ENCODE results near the gene FAM193B. TPM values are rescaled to one million over a fixed set of nuclear protein-coding genes. Genes with fewer than 3 reads are reported as not detected.
A peak's percentile ranks its signal among the peaks of the same experiment; 100 is the strongest.

FAM193B gene
- polyA plus RNA-seq, 1 of the 3 experiments (the other 2 are of a cell fraction): 48.1 TPM

DNA sequence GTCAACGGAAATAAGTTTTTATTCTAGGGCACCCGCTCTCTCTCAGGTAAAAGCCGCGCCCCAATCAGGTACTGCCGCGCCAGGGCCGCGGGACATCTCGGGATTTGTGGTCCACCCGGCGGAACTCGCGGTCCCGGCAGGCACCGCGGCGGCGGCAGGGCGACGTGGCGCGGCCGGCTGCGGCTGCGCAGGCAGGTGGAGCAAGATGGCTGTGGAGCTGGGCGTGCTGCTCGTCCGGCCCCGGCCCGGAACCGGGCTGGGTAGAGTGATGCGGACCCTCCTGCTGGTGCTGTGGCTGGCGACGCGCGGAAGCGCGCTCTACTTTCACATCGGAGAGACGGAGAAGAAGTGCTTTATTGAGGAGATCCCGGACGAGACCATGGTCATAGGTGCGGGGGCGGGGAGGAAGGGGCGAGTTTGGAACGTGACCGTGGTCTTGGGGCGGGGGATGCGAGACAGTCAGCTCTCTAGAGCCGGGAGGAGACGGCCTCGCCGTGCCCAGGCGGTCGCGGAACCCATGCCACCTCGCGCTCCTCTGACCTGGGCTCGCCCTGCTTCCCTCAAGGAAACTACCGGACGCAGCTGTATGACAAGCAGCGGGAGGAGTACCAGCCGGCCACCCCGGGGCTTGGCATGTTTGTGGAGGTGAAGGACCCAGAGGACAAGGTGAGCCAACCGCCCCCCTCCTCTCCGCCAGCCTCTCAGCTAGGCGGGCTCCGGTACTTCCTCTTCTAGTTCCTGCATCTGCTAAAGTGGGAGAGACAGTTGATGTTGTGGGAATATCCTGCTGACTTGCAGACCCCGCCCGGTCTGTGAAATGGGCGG, 37.9 kb upstream of the FAM193B start, which contains the start of gene TMED9:
TSS of gene TMED9 (plus strand) at position 194 of the 825 bp plus-strand sequence. CDS start at position 206, 12 bp downstream.
- WGBS (ENCODE audit: low lambda C conversion rate): 2% methylated on average over 25 of the region's 71 CpGs
- ChIA-PET CTCF (interaction anchor here (1.2 kb wide), 2 partner anchors 15 to 484 kb away, joined by 4 to 6 read pairs; no protein-coding TSS in a partner anchor), POLR2A (interaction anchor here (0.8 to 1.4 kb wide), 2 partner anchors 9 to 16 kb away, joined by 4 read pairs; no protein-coding TSS in a partner anchor)
- Histone ChIP-seq H3F3A (replicated peaks; ENCODE audit: insufficient read depth) (peaks cover 10% of the 10 kb centered on the region), H3K9me3 (no peaks in the 10 kb centered on the region), H3K27ac (ENCODE audit: low read depth in 2 of 2, low read length in 1 of 2) (peak within 1 kb of the TSS; percentile 57 to 80; a peak in 3 of 4 replicates), H3K27me3 (ENCODE audit: insufficient read depth) (peaks cover 14% of the 10 kb centered on the region), H3K4me3 (ENCODE audit: low read depth in 2 of 2, low read length in 1 of 2) (peak within 1 kb of the TSS; percentile 69 to 86), H3K9me2 (no peaks in the 10 kb centered on the region), H4K20me1 (ENCODE audit: insufficient read depth) (peaks cover 6% of the 10 kb centered on the region; the same call in 1 of the 2 replicates), H3K4me1 (ENCODE audit: control insufficient read depth in 1 of 2, insufficient read depth in 2 of 2, low read depth in 1 of 2, low read length in 1 of 2) (peaks cover 7 to 9% of the 10 kb centered on the region in 2 experiments; a peak in 2 of 4 replicates), H3K36me3 (replicated peaks in 1 of 2; ENCODE audit: control insufficient read depth in 1 of 2, insufficient read depth in 2 of 2, low read length in 1 of 2) (peaks cover 34 to 41% of the 10 kb centered on the region in 2 experiments), H3K4me2 (peak within 1 kb of the TSS; percentile 77), H3K79me2 (ENCODE audit: insufficient read depth) (peaks cover 24% of the 10 kb centered on the region), H3K9ac (peak within 1 kb of the TSS; percentile 83), H2AFZ (ENCODE audit: low read depth) (peak within 1 kb of the TSS; percentile 74; the same call in 1 of the 2 replicates)
- peak; percentile 95 for DNase-seq
- TF ChIP-seq, protein P1, sequence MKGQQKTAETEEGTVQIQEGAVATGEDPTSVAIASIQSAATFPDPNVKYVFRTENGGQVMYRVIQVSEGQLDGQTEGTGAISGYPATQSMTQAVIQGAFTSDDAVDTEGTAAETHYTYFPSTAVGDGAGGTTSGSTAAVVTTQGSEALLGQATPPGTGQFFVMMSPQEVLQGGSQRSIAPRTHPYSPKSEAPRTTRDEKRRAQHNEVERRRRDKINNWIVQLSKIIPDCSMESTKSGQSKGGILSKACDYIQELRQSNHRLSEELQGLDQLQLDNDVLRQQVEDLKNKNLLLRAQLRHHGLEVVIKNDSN (IDR thresholded peaks at IDR 0.05; ENCODE audit: borderline replicate concordance, low read depth): no peak
- TF ChIP-seq, protein P2, sequence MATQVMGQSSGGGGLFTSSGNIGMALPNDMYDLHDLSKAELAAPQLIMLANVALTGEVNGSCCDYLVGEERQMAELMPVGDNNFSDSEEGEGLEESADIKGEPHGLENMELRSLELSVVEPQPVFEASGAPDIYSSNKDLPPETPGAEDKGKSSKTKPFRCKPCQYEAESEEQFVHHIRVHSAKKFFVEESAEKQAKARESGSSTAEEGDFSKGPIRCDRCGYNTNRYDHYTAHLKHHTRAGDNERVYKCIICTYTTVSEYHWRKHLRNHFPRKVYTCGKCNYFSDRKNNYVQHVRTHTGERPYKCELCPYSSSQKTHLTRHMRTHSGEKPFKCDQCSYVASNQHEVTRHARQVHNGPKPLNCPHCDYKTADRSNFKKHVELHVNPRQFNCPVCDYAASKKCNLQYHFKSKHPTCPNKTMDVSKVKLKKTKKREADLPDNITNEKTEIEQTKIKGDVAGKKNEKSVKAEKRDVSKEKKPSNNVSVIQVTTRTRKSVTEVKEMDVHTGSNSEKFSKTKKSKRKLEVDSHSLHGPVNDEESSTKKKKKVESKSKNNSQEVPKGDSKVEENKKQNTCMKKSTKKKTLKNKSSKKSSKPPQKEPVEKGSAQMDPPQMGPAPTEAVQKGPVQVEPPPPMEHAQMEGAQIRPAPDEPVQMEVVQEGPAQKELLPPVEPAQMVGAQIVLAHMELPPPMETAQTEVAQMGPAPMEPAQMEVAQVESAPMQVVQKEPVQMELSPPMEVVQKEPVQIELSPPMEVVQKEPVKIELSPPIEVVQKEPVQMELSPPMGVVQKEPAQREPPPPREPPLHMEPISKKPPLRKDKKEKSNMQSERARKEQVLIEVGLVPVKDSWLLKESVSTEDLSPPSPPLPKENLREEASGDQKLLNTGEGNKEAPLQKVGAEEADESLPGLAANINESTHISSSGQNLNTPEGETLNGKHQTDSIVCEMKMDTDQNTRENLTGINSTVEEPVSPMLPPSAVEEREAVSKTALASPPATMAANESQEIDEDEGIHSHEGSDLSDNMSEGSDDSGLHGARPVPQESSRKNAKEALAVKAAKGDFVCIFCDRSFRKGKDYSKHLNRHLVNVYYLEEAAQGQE (IDR thresholded peaks at IDR 0.05; ENCODE audit: low read depth, low read length): no peak
- TF ChIP-seq, protein P3, sequence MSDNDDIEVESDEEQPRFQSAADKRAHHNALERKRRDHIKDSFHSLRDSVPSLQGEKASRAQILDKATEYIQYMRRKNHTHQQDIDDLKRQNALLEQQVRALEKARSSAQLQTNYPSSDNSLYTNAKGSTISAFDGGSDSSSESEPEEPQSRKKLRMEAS (IDR thresholded peaks at IDR 0.05; ENCODE audit: low read depth): no peak; the same call in 1 of the 2 replicates
- peak; percentile 57 for TF ChIP-seq MXI1 (IDR thresholded peaks at IDR 0.05; ENCODE audit: low read depth, low read length)
- TF ChIP-seq, protein P4, sequence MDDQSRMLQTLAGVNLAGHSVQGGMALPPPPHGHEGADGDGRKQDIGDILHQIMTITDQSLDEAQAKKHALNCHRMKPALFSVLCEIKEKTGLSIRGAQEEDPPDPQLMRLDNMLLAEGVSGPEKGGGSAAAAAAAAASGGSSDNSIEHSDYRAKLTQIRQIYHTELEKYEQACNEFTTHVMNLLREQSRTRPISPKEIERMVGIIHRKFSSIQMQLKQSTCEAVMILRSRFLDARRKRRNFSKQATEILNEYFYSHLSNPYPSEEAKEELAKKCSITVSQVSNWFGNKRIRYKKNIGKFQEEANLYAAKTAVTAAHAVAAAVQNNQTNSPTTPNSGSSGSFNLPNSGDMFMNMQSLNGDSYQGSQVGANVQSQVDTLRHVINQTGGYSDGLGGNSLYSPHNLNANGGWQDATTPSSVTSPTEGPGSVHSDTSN (IDR thresholded peaks at IDR 0.05): no peak
- TF ChIP-seq, protein P5, sequence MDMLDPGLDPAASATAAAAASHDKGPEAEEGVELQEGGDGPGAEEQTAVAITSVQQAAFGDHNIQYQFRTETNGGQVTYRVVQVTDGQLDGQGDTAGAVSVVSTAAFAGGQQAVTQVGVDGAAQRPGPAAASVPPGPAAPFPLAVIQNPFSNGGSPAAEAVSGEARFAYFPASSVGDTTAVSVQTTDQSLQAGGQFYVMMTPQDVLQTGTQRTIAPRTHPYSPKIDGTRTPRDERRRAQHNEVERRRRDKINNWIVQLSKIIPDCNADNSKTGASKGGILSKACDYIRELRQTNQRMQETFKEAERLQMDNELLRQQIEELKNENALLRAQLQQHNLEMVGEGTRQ (IDR thresholded peaks at IDR 0.05; ENCODE audit: borderline replicate concordance, low read depth, low read length): no peak
- no peak for TF ChIP-seq MEF2A (IDR thresholded peaks at IDR 0.05; ENCODE audit: borderline replicate concordance, low read depth)
- TF ChIP-seq RAD21 (IDR thresholded peaks at IDR 0.05; ENCODE audit: low read length): no peak
- TF ChIP-seq GATA2 (CRISPR knock-in tag; IDR thresholded peaks at IDR 0.05): no peak
- no peak for TF ChIP-seq RXRA (IDR thresholded peaks at IDR 0.05; ENCODE audit: borderline replicate concordance, low read depth)
- TF ChIP-seq NRF1 (IDR thresholded peaks at IDR 0.05; ENCODE audit: low read depth, low read length): peak; percentile 92
- TF ChIP-seq, protein P6, sequence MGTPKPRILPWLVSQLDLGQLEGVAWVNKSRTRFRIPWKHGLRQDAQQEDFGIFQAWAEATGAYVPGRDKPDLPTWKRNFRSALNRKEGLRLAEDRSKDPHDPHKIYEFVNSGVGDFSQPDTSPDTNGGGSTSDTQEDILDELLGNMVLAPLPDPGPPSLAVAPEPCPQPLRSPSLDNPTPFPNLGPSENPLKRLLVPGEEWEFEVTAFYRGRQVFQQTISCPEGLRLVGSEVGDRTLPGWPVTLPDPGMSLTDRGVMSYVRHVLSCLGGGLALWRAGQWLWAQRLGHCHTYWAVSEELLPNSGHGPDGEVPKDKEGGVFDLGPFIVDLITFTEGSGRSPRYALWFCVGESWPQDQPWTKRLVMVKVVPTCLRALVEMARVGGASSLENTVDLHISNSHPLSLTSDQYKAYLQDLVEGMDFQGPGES (IDR thresholded peaks at IDR 0.05; ENCODE audit: low read depth, low read length): no peak
- no peak for TF ChIP-seq RFX5 (IDR thresholded peaks at IDR 0.05; ENCODE audit: low read length)
- no peak for TF ChIP-seq FOSL2 (IDR thresholded peaks at IDR 0.05; ENCODE audit: borderline replicate concordance, low read depth)
- TF ChIP-seq FOXJ3 (CRISPR knock-in tag; IDR thresholded peaks at IDR 0.05): no peak
- TF ChIP-seq FOXM1 (IDR thresholded peaks at IDR 0.05; ENCODE audit: low read depth): no peak
- TF ChIP-seq TCF12 (IDR thresholded peaks at IDR 0.05): no peak
- no peak; a peak in 1 of 4 replicates for TF ChIP-seq EP300 (IDR thresholded peaks at IDR 0.05; ENCODE audit: borderline replicate concordance in 1 of 2, low read depth in 1 of 2, low read length in 1 of 2)
- peak; percentile 23; the same call in 1 of the 2 replicates for TF ChIP-seq GABPA (IDR thresholded peaks at IDR 0.05; ENCODE audit: low read depth)
- TF ChIP-seq RCOR1 (IDR thresholded peaks at IDR 0.05; ENCODE audit: low read length): no peak
- TF ChIP-seq NFIC (IDR thresholded peaks at IDR 0.05; ENCODE audit: borderline replicate concordance): no peak
- peak; percentile 65; the same call in 1 of the 2 replicates for TF ChIP-seq SIN3A (IDR thresholded peaks at IDR 0.05; ENCODE audit: borderline replicate concordance, low read depth, low read length)
- peak; percentile 91 for TF ChIP-seq YY1 (IDR thresholded peaks at IDR 0.05; ENCODE audit: low read depth)
- no peak for TF ChIP-seq TEAD4 (IDR thresholded peaks at IDR 0.05; ENCODE audit: borderline replicate concordance, insufficient read depth)
- peak; percentile 91 for TF ChIP-seq TAF1 (IDR thresholded peaks at IDR 0.05; ENCODE audit: borderline replicate concordance, low read depth, low read length)
- TF ChIP-seq ELF1 (IDR thresholded peaks at IDR 0.05): peak; percentile 49
